Transverse colon (tissue), 4 donors: Measurements from ENCODE around the gene LSR. TPM values are rescaled to one million over a fixed set of nuclear protein-coding genes. Genes with fewer than 3 reads are reported as not detected.

Source experiments
- DNase-seq: peaks from one replicate; pipeline ENCODE4 v3.0.0-alpha.2; 2019
- H3K27ac ChIP-seq, 4 donors: fragments of 200-600 bp; sonication (generic); 2 replicates each; pipeline ENCODE4 v1.5.1; 2016 to 2018; ENCODE audit warnings: inconsistent platforms in 4 of 4
- H3K27me3 ChIP-seq: fragments of 200-600 bp; sonication (generic); 2 replicates; pipeline ENCODE4 v1.5.1; 2017; ENCODE audit warnings: inconsistent platforms
- H3K36me3 ChIP-seq, 4 donors: fragments of 200-600 bp; sonication (generic); 2 replicates each; pipeline ENCODE4 v1.5.1; 2017 to 2019; ENCODE audit warnings: inconsistent platforms in 4 of 4
- H3K4me1 ChIP-seq, 4 donors: fragments of 200-600 bp; sonication (generic); 2 replicates each; pipeline ENCODE4 v1.5.1; 2017 to 2020; ENCODE audit warnings: inconsistent platforms in 4 of 4
- H3K4me3 ChIP-seq, 4 donors: fragments of 200-600 bp; sonication (generic); 1 replicate in 1 of 4; 2 replicates in 3 of 4; pipeline versions ENCODE4 v1.5.1 to v1.6.1; 2017 to 2019; ENCODE audit warnings: inconsistent platforms in 4 of 4
- H3K9me3 ChIP-seq, 2 donors: fragments of 200-600 bp; sonication (generic); 2 replicates each; pipeline ENCODE4 v1.5.1; 2017 to 2019; ENCODE audit warnings: inconsistent platforms in 2 of 2
- CTCF ChIP-seq, 5 experiments: fragments of 200-600 bp in 3 of 5; fragments of 450-650 bp in 2 of 5; sonication (generic) in 3 of 5; IDR thresholded peaks; 1 replicate in 2 of 5; 2 replicates in 3 of 5; pipeline ENCODE4 v1.5.1; 2016 to 2017; ENCODE audit warnings: antibody characterized with exemption in 5 of 5, inconsistent platforms in 3 of 5, mild to moderate bottlenecking in 2 of 5, moderate library complexity in 1 of 5
- EP300 ChIP-seq: sonication (generic); formaldehyde crosslinking; IDR thresholded peaks from one replicate; pipeline ENCODE4 v1.6.1; 2017; ENCODE audit warnings: antibody characterized with exemption, low read depth
- POLR2A ChIP-seq: fragments of 450-650 bp; IDR thresholded peaks from one replicate; pipeline ENCODE4 v1.6.1; 2016; ENCODE audit warnings: antibody characterized with exemption, mild to moderate bottlenecking, moderate library complexity
- POLR2AphosphoS5 ChIP-seq, 3 donors: sonication (generic); formaldehyde crosslinking; IDR thresholded peaks; one replicate each; pipeline ENCODE4 v1.6.1; 2016; ENCODE audit warnings: antibody characterized with exemption in 3 of 3
- WGBS, 2 donors: methylation state at CpG; one replicate each; pipeline ENCODE4 v1.1.5; 2018; ENCODE audit warnings: low coverage in 1 of 2; 5-methylcytosine and 5-hydroxymethylcytosine counted together
- in situ Hi-C, 4 donors: fragments of 200-750 bp; cut with MboI; loops; one replicate each; pipeline versions ENCODE4 v1.15.0 to v1.15.1; 2017; ENCODE audit warnings: low sequenced_read_pairs in 3 of 4, low pct_ligation_motif_present in 1 of 4, low pct_unique_long_range_greater_than_20kb in 1 of 4
- intact Hi-C: fragments of 100-400 bp; cut with DNase I; formaldehyde crosslinking; loops from one replicate; pipeline ENCODE4 v1.15.1; 2023; ENCODE audit warnings: low total_unique reads
- total RNA-seq, 4 donors: library from RNA; depleted of rRNA; stranded (reverse); fragments of >200 nt; gene quantifications; one replicate each; pipeline ENCODE4 v1.1.0, GENCODE V29; 2016

LSR gene
- total RNA-seq, 4 donors from 2014 or later = 124 to 484 (median 330) TPM

- in situ Hi-C loops = no loop called here
- intact Hi-C loops = no loop called here
These were observed 60.1 kb downstream of the LSR start for GRCh38 chr19:35308910-35309309.

GRCh38 chr19:35309481-35310279 lies 60.9 kb downstream of the LSR start:
- no peak for TF ChIP-seq EP300
- TF ChIP-seq CTCF (IDR thresholded peaks at IDR 0.05) = no peak
- TF ChIP-seq POLR2AphosphoS5 (IDR thresholded peaks at IDR 0.05) = no peak
- no peak for TF ChIP-seq POLR2A
- WGBS, 2 donors = 43 to 84% methylated on average over 2 to 45 of the region's 47 CpGs

More at GRCh38 chr19:35308910-35309309, 60.1 kb downstream of the LSR start:
- Histone ChIP-seq H3K4me3 (no peak overlapping the region), H3K27ac (no peak overlapping the region), H3K27me3 (no peaks in the 10 kb centered on the region), H3K36me3 (no peaks in the 10 kb centered on the region), H3K4me1 (no peaks in the 10 kb centered on the region), H3K9me3 (no peaks in the 10 kb centered on the region)
- WGBS, 2 donors = 82 to 84% methylated on average over 6 to 7 of the region's 7 CpGs
- no peak for DNase-seq
- TF ChIP-seq POLR2AphosphoS5 (IDR thresholded peaks at IDR 0.05) = no peak
- TF ChIP-seq EP300 = no peak
- no peak for TF ChIP-seq CTCF (IDR thresholded peaks at IDR 0.05)
- no peak for TF ChIP-seq POLR2A

GRCh38 chr19:35310331-35310730 lies 61.5 kb downstream of the LSR start:
- 85% methylated on average over 12 of the region's 12 CpGs; no CpG with 5 or more reads in 1 of the 2 donors for WGBS, 2 donors
- H3K4me3 ChIP-seq = no peak overlapping the region
- in situ Hi-C loops = no loop called here
- TF ChIP-seq POLR2AphosphoS5 (IDR thresholded peaks at IDR 0.05) (no peak), EP300 (no peak), CTCF (IDR thresholded peaks at IDR 0.05) (no peak), POLR2A (no peak)
- intact Hi-C loops = no loop called here
- no peak overlapping the region for H3K27ac ChIP-seq
- no peak for DNase-seq
- H3K9me3 ChIP-seq = no peaks in the 10 kb centered on the region
- H3K27me3 ChIP-seq = no peaks in the 10 kb centered on the region
- no peaks in the 10 kb centered on the region for H3K4me1 ChIP-seq
- no peaks in the 10 kb centered on the region for H3K36me3 ChIP-seq

More at GRCh38 chr19:35309481-35310279, 60.9 kb downstream of the LSR start:
- in situ Hi-C loops (no loop called here), intact Hi-C loops (no loop called here)
- Histone ChIP-seq H3K27ac (no peak overlapping the region), H3K9me3 (no peaks in the 10 kb centered on the region), H3K36me3 (no peaks in the 10 kb centered on the region), H3K4me1 (no peaks in the 10 kb centered on the region), H3K4me3 (no peak overlapping the region), H3K27me3 (no peaks in the 10 kb centered on the region)
- DNase-seq = no peak

DNA sequence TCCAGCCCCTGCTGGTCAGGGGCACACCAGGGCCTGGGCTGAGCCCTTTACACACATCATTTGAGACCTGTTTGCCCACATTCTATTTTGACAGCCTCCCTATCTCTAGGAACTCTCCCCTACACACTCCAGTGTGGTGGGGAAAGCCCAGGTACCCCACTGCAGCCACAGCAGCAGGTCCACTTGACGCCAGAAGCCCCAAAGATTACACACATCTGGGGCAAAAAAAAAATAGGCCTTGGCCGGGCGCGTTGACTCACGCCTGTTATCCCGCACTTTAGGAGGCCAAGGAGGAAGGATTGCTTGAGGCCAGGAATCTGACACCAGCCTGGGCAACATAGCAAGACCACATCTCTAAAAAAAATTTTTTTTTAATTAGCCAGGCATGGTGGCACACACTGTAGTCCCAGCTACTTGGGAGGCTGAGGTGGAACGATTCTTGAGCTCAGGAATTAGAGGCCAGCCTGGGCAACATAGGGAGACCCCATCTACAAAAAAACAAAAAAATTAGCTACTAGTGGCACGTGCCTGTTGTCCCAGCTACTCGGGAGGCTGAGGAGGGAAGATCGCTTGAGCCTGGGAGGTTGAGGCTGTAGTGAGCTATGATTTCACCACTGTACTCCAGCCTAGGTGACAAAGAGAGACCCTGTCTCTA lies 62.1 kb downstream of the LSR start:
- H3K4me1 ChIP-seq = no peaks in the 10 kb centered on the region
- H3K36me3 ChIP-seq = no peaks in the 10 kb centered on the region
- 70 to 83% methylated on average over 3 to 10 of the region's 10 CpGs for WGBS, 2 donors
- in situ Hi-C loops = no loop called here
- H3K4me3 ChIP-seq = no peak overlapping the region
- no peaks in the 10 kb centered on the region for H3K9me3 ChIP-seq
- intact Hi-C loops = no loop called here
- no peak overlapping the region for H3K27ac ChIP-seq
- no peaks in the 10 kb centered on the region for H3K27me3 ChIP-seq
- no peak for DNase-seq
- TF ChIP-seq CTCF (IDR thresholded peaks at IDR 0.05) (no peak), POLR2AphosphoS5 (IDR thresholded peaks at IDR 0.05) (no peak), EP300 (no peak), POLR2A (no peak)
